ENCODE measurements around the gene SAMD14.

The SAMD14 gene

DNA sequence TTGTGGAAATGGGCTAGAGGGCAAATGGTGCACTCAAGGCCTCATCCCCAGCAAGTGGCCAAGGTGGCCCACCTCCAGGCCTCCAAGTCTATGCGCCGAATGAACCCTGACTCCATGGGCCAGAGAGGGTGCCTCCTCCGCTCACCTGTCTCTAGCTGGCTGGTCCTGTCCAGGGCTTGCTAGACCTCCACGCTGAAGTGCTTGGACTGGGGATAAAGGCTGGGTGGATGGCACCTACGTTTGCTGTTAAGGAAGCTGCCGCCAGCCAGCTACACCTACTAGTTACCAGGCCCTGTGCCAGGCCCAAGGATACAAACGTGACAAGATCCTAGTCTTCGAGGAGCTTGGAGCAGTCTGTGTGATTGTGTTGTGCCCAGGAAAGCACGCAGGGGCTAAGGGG, 35.1 kb upstream of the SAMD14 start:
- DNase-seq: no peak

DNA sequence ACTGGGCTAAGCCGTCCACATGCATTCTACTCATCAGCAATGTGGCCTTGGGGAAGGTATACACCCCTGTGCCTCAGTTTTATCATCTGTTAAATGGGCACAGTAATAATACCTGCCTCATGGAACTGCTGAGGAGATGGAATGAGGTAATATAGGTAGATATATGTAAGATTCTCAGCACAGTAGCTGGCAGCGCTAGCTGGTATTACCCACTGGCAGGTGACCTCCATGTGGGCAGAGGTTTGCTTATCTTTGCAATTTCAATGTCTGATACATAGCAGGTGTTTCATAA, 34.7 kb upstream of the SAMD14 start:
- DNase-seq: no peak

DNA sequence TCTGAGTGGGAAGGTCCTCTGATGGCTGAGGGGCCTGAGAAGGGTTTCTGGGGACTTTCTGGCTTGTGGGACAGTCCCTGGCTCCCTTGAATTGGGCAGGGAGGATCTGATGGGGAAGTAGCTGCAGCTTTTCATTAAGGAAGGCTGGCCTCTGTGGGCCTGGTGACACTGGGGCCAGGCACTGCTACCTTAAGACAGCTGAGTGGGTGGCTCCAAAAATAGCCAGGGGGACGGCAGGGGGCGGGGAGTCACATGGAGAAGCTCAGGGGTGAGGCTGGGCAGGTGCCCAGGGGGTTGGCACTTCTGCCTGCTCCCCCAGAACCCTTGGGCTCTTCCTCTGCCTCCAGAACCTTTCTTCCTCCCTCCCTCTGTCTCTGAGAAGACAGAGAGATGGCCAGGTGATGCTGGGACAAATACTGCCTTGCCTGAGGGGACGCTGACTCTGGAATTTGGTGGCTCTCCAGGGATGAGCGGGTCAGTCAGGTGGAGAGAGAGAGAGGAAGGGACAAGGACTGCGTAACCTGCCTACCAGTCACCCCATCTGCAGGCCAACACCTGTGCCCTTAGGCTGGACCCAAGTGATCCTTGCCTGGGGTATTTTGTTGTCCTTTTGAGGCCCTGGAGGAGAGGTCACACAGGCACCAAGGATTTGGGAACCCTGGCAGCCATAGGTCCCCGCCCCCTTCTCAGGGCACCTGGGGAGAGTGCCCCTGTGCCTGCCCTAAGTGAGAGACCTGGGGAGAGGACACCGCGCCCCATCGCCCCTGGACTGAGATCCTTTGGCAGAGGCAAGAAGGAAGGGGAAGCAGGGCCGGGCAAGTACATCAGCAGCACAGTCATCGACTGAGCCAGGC, 34.1 kb upstream of the SAMD14 start:
- no peak for DNase-seq

DNA sequence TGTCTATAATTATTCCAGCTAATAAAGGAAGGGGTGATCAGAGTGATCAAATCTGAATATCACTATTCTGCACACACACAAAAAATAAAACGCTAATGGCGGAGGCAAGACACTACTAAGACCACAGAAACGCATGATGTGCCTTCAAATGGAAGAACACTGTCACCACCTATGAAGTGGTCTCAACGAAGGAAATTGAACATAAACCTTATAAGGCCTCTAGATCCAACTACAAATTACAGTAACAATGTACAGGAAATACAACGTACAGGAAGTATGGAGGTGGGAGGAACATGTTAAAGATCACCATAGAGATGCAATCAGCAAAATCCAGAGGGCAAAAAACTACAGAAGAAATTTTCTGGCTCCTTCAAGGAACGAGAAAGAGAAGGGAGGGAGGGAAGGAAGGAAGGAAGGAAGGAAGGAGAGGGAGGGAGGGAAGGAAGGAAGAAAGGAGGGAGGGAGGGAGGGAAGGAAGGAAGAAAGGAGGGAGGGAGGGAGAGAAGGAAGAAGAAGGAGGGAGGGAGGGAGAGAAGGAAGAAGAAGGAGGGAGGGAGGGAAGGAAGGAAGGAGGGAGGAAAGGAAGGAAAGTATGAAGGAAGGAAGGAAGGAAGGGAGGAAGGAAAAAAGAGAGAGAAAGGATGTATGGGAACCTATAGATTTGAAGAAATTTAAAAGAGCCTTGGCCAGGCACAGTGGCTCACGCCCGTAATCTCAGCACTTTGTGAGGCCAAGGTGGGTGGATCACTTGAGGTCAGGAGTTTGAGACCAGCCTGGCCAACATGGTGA, 32.7 kb upstream of the SAMD14 start:
- no peak for DNase-seq

DNA sequence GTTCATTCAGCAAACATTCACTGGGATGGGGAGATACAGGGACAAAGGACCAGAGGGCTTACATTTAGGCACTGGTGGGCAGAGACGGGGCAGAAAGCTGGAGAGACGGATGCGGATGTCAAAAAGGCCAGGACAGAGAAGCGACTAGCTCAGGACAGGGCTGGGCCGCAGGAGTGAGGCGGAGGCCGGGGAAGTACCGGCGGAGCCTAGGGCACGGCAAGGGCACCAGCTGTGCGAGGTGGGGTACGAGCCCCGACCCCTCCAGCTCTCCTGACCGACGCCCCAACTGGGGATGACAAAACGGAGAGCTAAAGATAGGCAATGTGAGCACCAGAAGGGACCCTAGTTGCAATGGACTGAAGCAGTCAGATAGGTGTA, 31.9 kb upstream of the SAMD14 start:
- DNase-seq: no peak

DNA sequence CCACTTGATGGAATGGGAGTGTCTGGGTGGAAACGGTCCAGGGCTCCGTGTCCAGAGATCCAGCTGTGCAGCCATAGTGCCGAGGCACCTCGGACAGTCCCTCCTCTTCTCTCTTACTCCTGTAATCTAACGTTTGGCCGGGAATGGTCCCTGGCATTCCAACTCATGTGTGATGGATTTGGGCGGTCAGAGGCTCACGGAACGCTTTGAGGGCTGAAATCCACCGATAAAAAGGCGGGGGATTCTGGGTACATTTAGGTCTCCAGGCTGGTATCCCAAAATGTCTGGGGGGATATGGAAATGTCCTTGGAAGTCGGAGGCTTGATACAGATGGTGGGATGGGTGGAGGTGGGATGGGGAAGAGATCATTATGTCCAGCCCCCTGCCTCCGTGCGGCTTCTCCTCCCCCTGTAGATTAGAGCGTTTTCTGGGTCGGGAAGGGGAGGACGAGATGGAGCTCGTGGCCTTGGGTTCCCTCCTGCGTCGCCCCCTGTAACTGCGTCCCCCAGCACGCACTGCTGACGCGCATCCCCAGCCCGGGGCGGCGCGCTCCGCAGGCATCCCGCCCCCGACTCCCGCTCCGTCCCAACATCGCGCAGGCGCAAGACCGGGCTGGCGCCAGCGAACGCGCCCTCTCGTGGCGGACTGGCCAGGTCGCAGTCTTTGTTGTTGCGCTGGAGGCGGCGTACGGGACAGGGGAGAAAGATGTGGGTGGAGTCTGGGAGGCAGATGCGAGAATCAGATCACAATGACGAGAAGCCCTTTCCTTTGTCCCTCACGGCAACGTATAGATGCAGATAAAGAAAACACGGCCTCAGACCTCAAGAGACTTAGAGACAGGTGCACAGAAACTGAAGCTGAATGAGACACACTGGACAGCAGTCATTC, 31.3 kb upstream of the SAMD14 start:
- peak; percentile 95 for DNase-seq

DNA sequence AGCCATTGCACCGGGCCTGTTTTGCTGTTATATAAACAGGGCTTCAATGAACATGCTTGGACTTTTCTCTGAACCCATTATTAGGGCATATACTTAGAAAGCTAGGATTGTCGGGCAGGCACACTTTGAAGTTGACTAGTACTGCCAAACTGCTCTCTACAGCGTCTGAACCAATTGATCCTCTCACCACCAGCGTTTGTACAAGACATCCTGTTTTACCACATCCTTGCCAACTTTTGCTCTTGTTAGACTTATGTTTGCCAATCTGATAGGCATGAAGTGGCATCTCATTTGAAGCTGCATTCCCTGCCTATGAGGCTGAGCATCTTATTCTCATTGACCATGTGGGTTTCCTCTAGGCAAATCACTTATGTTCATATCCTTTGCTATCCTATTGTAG, 27.9 kb upstream of the SAMD14 start:
- DNase-seq: no peak

DNA sequence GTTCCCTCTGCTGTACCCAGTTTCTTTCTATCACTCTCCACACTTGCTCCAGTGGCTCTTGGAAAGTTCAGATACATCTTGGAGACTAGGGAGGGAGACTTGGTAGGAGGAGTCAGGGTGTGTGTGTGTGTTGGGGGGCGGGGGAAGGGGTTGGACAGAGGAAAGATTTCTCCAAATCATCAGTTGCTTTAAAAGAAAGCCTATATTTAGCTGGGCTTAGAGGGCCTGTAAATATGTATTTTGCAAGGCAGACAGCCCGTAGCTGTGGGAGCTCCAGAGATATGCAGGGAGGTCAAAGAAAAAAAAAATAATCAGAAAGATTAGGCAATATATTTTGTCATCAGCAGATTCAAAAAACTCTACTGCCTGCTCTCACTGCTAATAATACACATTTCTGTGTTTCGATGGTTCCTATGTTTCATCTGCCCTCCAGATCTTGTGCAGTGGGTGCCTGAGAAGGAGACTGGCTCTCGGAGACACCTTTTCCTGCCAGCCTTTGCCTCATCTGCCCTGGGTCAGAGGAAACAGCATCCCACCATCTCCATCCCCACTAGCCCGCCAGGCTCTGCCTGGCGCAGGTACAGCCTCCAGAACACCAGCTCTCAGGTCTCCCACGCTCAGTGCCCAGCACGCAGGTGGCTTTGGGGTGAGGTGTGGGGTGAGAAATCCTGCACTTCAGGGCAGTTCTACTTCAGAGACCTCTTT, 25.3 kb upstream of the SAMD14 start:
- no peak for DNase-seq

DNA sequence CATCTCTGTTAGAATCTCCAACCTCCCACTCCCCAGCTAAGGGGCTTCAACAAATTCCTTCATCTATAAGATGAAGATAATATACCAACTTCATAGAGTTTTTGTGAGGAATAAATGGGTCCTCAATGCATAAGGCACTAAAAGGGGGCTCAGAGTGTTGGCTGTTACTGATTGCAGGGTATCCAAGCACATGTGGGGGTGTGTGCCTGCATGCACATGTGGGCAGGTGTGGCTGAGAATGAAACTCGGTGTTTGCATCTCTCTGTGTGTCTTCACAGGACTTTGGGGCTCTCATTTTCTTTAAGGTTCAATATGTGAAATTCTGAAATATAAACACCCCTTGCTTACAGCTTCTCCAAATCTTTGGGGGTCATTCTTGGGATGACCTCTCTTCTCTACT, 24.6 kb upstream of the SAMD14 start:
- DNase-seq: no peak

DNA sequence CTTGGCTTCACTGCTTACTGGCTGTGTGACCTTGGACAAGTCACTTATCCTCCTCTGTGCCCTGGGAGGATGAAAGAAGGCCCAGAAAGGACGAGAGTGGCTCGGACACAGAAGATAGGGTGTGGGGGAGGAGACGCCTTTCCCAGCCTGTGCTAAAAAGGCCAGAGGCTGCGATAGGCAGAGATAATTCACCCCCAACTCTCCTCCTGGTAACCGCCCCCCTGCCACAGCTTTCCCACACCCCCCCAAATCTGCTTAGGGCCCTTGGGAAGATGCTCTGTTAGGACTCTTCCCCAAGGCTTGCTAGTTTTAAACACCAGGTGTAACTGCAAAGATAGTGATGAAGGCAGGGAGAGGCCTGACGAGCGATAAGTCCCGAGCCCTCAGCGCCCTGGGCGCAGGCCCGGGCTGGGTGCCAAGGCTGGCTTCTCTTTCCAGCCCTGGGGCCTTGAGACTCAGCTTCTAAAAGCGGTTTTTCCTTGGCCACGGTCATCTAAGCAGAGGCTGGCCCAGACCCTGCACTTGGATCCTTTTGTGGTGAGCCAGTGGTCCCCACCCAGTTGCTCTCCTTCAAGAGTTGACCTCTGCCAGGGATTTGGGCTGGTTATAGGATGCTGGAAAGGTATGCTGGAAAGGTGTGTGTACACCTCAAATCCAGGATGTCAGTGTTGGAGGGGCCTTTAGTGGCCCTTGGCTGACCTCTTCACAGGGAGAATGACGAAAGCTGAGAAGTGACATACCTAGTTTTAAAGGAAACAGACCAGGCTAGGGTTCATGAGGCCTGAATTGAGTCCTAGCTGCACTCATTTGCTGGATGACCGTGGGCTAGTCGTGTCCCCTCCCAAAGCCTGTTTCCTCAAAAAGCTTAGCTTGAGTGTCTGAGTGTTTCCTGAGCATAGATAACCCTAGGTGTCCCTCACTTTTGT, 24.0 kb upstream of the SAMD14 start:
- no peak for DNase-seq

DNA sequence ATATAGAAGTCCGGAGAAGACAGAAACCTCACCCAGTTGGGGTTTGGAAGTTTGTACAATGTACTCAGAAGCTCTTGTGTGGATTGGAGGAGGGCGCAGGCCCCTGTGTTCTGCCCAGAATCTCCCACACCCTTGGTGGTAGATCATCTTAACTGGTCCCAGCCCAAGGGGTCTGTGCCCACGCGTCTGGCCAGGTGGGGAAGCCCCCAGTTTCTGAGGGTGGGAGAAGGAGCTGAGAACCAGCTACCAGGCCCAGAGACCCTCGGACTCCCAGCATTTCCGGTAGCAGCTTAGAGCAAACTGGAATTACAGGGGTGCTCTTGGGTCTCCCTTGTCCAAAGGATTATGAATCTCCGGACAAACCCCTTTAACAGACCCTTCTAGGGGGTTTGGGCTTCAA, 22.8 kb upstream of the SAMD14 start:
- no peak for DNase-seq

DNA sequence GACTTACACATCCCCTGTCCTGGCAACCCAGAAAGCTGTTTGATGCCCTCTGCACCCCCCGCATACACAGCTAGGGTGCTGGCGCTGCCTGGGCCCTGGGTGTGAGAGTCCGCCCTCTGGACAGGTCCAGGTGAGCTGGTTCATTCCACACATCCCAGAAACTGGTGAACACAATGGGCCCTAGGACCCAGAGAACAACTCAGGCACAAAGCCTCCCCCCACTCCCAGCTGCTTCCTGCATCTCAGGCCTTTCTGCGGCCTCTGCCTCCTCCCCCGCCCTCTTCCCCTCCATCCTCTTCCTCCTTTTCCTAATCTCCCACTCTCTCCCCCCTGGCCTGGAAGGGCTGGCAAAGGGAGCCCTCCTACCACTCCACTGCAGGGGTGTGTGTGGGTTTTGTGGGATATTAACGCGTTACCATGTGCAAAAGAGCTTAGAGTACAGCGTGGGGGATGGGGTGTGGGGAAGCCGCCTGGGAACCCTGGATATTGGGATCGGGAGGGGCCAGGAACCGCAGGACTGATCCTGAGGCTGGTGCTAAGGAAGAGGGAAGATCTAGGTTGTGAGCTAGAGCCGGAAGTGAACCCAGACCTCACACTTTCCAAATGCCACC, 22.1 kb upstream of the SAMD14 start:
- no peak for DNase-seq

DNA sequence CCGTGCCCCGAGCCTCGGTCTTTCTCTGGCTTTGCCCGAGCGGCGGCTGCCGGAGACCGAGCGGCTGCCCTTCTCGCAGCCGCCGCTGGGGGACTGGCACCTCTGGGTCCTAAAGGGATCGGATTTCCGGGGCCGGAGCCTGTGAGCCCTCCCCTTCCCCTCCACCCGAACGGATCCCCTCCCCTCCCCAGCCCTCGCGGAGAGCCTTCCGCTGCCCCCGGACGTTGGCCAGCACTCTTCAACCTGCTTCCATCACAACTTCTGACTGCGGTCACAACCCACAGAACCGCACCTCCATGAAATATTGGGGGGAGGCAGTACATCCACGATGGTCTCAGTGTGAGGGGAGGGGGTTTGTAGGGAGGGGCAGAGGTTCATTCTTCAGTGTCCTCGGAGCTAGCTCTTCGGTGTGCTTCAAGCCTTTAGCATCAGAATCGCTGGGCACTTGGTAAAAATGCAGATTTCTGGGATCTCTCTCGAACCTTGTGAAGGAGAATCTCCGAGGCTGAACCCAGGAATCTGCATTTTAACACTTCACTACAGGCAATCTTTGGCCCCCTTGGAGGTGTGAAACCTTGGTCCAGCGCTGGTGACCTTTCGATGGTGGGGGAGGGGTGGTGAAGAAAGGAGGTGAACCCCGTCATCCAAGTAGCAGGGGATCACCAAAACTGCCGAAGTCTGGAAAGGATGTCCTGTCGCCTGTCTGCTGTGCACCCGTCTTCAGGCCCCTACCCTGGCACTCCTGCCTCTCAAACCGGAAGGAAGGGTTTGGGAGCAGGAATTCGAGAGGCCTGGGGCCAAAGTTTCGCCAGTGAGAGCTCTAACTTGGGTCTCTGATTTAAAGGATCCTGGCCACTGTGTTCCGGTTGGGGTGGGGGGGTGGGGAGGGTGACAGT, 21.3 kb upstream of the SAMD14 start:
- peak; percentile 87 for DNase-seq

DNA sequence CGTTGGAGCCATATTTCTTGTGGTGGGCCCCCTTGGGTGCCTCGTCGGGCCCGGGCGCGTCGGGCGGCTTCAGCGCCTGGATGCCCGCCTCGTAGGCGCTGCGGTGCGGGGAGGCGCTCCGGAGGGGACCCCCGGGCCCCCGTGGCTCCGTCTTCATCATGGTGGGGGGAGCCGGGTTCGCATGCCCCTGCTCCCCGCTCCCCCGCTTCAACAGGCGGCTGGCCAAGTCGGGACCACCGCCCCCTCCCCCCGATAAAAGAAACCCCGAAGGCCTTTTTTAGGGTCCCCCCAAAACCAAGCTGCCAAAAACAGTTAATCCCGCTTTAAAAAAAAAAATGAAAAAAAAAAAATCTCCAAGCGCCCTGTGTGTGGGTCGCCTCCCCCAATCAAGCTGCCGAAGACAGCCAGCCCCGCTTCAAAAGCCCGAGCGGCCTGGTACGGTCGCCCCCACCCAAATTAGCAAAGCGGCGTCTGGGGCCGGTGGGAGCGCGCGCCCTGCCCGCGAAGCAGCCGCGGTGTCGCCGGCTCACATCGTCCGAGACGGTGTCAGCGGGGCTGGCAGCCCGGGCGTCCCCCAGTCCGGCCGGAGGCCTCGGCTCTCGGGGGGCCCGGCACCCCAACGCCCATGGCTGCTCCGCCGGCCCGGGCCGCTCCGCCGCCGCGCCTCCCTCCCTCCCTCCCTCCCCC, 20.5 kb upstream of the SAMD14 start, which contains the start of gene PPP1R9B:
PPP1R9B (minus strand) TSS at position 324 of the 687 bp plus-strand sequence; CDS start at position 160, 164 bp downstream.
- no peak for DNase-seq

DNA sequence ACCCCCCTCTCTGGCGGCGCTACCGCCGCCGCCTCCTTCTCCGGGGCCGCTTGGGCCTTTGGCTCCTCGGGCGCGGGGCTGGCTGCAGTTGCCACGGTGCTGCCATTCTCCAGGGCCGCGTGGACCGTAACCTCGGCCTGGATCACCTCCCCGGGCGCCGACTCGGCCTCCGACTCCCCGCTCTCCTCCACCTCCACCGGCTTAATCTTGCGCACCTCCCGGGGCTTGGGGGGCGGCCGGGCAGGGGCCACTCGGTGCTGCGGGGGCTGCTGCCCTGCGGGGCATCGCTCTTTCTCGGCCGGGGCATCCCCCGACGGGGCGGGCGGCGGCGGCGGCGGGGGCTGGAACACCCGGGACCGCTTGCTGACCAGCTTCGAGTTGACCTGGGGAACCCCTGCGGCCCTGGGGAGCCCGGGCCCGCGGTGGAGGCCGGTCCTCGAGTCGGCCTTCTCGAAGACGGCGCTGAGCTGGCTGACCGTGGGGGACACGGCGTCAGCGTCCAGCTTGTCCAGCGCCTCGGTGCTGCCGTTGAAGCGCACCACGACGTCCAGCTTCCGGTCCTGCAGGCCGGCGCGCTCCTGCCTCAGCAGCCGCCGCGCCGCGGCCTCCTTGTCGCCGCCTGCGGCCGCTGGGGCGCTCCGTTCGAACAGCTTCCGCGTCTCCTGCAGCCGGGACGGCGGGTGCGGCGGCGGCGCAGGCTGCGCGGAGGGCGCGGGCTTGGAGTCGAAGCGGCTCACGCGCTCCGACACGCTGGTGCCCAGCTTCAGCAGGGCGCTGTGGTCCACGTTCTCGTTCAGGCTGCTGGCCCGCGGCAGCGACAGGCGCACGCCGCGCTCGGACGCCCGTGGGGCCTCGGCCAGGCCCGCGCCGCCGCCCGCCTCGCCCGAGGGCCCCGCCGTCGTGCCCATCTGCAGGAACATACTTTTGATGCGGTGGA, 19.7 kb upstream of the SAMD14 start:
- DNase-seq: peak; percentile 69

DNA sequence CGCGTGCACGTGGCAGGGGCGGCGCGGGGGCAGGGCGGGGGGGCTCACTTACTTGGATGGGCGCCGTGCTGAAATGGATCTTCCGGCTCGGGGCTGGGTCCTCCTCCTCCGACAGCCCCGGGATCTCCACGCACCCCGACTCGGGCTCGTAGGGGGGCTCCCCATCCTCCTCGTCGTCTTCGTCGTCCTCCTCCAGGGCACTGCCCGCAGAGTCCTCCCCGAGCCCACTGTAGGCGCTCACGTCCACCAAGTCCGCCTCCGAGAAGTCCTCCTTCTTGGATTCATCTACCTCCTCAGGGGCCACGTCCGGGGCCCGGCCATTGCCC, 19.1 kb upstream of the SAMD14 start:
- DNase-seq: no peak

DNA sequence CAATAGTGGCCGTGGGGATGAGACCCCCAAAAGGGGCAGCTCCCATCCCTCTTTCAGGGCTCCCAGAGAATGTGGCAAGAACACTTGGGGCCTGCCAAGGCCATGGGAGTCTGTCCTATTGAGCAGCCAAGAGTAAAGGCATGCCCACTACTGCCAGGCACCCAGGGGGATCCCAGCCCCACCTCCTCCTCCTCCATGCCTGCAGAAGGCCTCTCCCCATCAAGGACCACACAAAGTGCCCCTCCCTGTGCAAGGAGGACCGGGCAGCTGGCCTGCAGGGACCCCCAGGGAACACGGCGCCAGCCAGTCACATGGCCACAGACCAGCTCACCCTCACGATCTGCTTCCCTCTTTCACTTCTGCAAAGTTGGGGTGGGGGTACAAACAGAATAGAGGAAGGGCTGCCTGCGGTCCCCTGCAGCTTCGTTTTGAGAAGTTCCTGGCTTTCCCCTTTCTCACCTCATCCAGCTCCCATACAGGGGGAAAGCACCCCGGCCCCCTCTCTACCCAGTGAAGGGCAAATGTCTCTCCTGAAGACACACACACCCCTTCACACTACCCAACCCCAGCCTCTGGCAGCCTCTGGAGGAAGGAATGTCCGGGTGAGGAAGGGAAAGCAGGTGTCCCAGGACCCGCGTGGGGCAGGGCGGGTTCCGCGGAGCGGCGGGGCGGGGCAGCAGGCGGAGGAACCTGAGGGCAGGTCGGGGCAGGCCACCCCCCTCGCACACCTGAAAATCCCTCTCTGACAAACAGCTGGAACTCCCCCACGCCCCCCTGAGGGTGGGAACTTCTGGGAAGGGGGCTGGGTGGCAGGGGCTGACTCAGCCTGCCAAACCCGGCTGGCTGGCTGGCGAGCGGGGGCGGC, 18.5 kb upstream of the SAMD14 start:
- peak; percentile 58 for DNase-seq
